Fibroblast of skin of right quadriceps (primary cell): ENCODE data around the gene AMMECR1L.
"Not testable (repeated sequence)": the region's sequence is repeated elsewhere in the genome, so short reads cannot be mapped to it uniquely, and the experiment has no call there.

Experiments used
- DNase-seq: peaks from one replicate; pipeline ENCODE4 v3.0.0-alpha.2; 2013

The AMMECR1L gene

GRCh38 chr2:127885780-127886592 is at the start of gene AMMECR1L:
Gene AMMECR1L (minus strand): TSS chr2:127885956. CDS start chr2:127874234, 11,722 bp downstream.
- peak; percentile 61 for DNase-seq

GRCh38 chr2:127935337-127935736 is 49.6 kb upstream of the AMMECR1L start:
- no peak for DNase-seq

DNA sequence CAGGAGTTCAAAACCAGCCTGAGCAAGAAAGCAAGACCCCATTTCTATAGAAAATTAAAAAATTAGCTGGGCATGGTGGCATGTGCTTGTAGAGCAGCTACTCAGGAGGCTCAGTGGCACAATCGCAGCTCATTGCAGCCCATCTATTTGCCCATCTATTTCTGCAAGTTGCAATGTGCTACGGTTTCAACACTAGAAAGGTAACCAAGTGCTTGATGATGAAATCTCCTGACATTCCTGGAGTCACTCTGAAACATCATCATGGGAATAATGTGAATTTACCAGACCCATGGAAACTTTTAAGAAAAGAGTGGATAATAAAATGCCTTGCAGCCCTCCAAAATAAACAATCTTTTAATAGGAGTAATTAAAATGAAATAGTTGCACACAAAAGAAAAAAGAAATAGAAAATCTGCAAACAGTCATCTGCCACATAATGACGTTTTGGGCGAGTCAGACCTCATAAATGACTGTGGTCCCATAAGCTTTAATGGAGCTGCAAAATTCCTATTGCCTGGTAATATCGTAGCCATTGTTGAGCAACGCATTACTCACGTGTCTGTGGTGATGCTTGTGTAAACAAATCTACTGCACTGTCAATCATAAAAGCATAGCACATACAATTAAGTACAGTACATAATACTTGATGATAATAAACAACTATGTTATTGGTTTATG is 46.6 kb upstream of the AMMECR1L start:
- peak; percentile 82 for DNase-seq

GRCh38 chr2:127929449-127929848 is 43.7 kb upstream of the AMMECR1L start:
- DNase-seq = no peak

DNA sequence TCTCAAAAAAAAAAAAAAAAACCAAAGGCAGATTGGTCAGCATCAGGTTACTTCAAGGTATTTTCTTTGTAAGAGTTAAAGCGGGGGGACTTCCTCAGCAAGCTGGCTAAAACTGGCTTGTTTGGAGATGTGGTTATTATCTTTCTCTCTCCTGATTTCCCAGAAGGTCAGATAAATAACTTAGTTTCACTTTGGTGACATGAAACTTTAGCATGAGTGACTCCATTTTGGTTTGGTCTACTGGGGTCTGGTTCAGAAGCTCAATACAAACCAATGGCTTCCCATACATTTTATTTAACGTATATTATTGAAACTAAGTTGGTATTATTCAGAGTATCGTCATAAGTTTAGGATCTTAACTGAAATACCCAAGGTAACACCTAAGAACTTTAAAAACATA is 41.6 kb upstream of the AMMECR1L start:
- DNase-seq = no peak

DNA sequence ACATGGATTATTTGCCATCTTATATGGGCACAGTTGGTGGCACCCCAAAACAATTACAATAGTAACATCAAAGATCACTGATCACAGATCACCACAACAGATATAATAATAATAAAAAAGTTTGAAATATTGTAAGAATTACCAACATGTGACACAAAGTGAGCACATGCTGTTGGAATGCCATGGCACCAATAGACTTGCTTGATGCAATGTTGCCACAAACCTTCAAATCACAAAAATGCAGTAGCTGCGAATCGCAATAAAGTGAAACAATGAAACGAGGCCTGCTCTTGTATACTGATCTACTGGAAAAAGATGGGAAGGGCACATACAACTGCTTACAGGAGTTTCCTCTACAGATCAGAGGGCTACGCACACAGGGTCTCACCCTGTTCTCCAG is 32.2 kb upstream of the AMMECR1L start:
- DNase-seq = peak; percentile 7

GRCh38 chr2:127913808-127914457 is 28.2 kb upstream of the AMMECR1L start:
- no peak for DNase-seq

GRCh38 chr2:127911737-127912136 is 26.0 kb upstream of the AMMECR1L start:
- DNase-seq = no peak

- DNase-seq = no peak
Measured at GRCh38 chr2:127910415-127910814, 24.7 kb upstream of the AMMECR1L start.

DNA sequence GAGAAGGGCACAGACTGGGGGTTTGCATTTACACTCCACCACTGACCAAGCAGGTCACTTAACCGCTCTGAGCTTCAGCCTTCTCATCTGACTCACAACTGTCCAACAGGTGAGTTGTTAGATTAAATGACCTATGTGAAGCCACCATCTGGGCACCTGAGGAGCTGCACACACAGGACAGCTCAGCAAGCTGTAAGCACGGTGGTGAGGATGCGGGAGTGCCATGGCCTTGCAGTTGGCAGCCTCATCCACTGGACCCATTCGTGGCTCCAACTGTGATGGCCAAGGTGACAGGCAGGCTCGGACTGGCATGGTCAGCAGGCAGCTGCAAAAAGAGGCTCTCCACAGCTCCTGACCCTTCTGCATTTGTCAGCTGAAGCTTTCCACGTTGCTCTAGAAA is 23.3 kb upstream of the AMMECR1L start:
- DNase-seq = no peak

DNA sequence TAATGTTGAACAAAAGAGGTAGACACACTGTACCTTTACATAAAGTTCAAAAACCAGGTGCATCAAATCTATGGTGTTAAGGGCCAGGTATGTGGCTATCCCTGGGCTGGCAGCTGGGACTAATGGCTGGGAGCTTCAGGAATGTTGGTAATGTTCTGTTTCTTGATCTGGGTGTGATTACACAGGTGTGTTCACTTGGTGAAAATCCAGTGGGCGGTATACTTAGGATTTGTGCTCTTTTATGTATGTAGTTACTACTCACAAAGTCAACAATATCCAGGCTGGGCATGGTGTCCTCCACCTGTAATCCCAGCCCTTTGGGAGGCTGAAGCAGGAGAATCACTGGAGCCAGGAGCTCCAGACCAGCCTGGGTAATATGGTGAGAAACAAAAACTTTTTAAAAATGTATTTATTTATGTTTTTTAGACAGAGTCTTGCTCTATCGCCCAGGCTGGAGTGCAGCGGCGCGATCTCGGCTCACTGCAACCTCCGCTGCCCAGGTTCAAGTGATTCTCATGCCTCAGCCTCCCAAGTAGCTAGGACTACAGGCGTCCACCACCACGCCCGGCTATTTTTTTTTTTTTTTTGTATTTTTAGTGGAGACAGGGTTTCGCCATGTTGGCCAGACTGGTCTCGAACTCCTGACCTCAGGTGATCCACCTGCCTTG is 22.1 kb upstream of the AMMECR1L start:
- not testable (repeated sequence) for DNase-seq

DNA sequence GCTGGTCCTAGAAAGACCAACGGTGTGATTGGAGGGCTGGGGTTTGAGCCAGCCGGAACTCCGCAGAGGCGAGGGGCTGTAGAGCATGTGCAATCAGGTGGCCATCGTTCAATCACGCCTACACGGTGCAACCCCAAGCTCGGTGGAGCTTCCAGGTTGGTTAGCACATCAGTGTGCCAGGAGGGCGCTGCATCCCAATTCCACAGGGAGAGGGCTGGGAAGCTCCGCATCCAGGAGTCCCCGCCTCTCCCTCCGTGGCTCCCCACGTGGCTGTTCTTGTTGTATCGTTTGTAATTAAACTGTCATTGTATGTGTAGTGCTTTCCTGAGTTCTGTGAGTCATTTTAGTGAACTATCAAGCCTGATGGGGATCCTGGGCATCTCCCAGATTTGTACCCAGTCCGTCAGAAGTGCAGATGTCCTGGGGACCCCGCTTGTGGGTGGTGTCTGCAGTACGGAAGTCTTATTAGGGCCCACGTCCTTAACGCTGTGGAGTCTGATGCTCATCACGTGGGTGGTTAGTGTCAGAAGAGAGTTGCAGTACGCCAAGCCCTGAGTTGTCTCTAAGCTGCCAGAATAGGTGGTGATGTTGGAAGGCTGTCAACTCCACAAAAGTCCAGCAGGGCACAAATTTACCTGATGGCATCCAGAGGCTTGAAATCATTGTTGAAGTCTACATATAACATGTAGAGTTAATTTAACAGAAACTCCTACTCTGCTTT is 20.6 kb upstream of the AMMECR1L start:
- no peak for DNase-seq

DNA sequence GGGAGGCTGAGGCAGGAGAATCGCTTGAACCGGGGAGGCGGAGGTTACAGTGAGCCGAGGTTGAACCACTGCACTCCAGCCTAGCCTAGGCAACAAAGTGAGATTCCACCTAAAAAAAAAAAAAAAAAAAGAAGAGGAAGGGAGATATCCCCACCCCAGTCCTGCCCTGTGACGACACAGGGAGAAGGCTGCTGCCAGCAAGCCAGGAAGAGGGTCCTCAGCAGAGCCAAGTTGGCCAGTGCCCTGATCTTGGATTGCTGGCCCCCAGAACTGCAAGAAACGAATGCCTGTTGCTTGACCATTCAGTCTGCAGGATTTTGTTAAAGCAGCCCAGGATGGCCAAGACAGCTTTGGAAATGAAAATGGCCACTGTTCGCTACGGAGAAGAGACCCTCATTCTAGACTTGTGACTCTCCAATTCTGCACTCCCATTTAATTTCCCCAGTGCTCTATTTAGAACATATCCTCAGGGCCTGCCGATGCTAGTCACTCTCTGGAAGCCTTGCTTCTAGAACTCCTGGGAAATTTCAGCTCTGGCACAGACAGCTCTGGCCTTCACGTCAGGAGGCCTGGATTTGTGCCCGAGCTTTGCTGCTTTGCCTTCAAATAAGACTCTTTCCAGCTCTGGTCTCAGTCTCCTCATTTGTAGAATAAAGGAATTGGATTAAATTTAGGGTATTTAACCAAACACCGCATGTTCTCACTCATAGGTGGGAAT is 15.7 kb upstream of the AMMECR1L start:
- DNase-seq = no peak

GRCh38 chr2:127897531-127898211 is 11.9 kb upstream of the AMMECR1L start:
- no peak for DNase-seq

DNA sequence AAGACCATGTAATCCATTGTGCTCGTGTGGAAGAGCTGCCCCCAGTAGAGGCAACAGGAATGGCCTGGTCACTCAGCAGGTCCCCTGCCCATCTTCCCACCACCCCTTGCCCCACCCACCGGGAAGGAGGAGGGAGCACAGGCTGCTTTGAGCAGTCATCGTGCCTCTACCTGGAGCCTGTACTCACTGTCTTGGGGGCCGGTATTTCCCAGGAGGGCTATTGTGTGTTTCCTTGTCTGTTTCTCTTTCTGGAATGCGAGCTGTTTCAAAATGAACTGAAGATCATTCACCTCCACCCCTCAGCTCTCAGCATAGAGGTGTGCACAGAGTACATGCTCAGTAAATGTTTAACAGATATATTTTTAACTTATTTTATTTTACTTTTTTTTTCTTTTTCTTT is 7.7 kb upstream of the AMMECR1L start:
- DNase-seq = no peak

GRCh38 chr2:127893033-127893432 is 7.3 kb upstream of the AMMECR1L start:
- DNase-seq = no peak

- DNase-seq = no peak
Measured at GRCh38 chr2:127891811-127892210, 6.1 kb upstream of the AMMECR1L start.

- not testable (repeated sequence) for DNase-seq
Measured at GRCh38 chr2:127890756-127891155, 5.0 kb upstream of the AMMECR1L start.

- DNase-seq = no peak
Measured at GRCh38 chr2:127888772-127889171, 3.0 kb upstream of the AMMECR1L start.

DNA sequence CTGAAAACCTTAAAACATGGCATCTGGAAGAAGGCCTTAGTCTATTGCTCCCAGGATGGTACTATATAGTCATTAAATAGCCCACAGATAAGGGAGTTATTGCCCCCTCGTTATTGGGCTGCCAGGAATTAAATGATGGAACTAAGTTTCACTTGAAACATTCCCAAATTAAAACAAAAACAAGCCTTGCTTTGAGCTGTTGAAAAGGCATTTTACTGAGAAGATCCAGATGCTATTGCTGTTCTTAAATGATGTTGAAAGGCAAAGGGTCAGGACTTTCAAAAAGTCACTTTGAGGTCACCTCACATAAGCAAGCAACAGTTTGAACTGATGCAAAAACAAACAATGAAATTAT is 2.0 kb upstream of the AMMECR1L start:
- no peak for DNase-seq

DNA sequence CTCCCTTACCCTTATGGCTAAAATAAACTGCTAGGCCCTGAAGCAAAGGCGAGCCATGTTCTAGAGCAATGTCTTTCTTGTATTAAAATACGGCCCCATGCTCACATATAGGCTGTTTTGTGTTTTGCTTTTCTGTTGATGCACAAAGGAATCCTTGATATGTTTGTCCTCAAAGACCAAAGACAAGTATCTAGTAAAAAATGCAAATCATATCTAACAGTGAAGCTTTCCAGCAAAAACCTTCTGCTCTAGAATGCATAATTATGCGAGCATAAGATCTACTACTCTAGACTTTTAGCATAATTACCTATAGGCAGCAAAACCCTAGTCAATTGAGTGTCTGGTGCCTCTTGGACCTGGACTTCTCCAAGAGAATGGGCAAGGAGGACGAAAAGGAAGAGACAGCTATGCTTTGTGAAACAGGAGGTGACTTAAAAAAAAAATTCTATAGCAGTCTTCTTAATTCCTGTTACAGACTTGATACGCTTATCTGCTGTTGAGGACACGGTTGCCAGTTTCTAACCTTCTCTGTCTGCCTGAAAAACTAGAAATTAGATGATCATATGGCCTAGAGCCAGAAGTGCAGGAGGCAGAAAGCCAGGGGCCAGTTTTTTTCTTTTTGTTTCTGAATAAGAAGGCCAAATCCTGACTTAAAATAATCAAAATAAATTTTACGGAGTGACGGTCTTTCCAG is 1.5 kb upstream of the AMMECR1L start:
- no peak for DNase-seq
